ENCODE measurements around the gene CIITA. TPM values are rescaled to one million over a fixed set of nuclear protein-coding genes. Genes with fewer than 3 reads are reported as not detected.

The CIITA gene
- total and polyA plus RNA-seq, 9 of the 15 experiments (the other 6 are each of a cell fraction or from before 2014, with no cell fraction given), result 0.01 to 0.20 (median 0.11) TPM; not detected in 4

- H3K36me3 ChIP-seq (ENCODE audit: control insufficient read depth, insufficient read depth, low read length), result no peaks in the 10 kb centered on the region
- H3K4me2 ChIP-seq (ENCODE audit: insufficient read depth, low read length), result no peak overlapping the region
- BruUV-seq (replicated peaks), result no TSS peak
- peaks cover 3 to 13% of the 10 kb centered on the region in 2 experiments; a peak in 2 of 5 replicates for H3K4me1 ChIP-seq (replicated peaks in 1 of 2; ENCODE audit: control insufficient read depth in 2 of 2, insufficient read depth in 2 of 2, low read length in 2 of 2)
- no peak for ATAC-seq
- H3K27me3 ChIP-seq (ENCODE audit: control insufficient read depth in 2 of 2, insufficient read depth in 2 of 2, low read length in 2 of 2), result peaks cover 4 to 17% of the 10 kb centered on the region in 2 experiments; a peak in 4 of 5 replicates
- no peak for FAIRE-seq
- H3K9me3 ChIP-seq (replicated peaks; ENCODE audit: control insufficient read depth, insufficient read depth, low read depth, low read length), result no peaks in the 10 kb centered on the region
- no peak overlapping the region for H3K9ac ChIP-seq (ENCODE audit: insufficient read depth in 1 of 2, low read depth in 2 of 2, low read length in 2 of 2)
- WGBS (ENCODE audit: insufficient coverage, low coverage, missing lambda C conversion rate), result 33% methylated on average over 7 of the region's 7 CpGs
- TF ChIP-seq MAX (CRISPR knock-in tag; IDR thresholded peaks at IDR 0.05) (no peak), CXXC5 (CRISPR knock-in tag; IDR thresholded peaks at IDR 0.05) (0 out of 2 replicates have a peak, but pooled peaks have one; percentile 1)
- CTCF ChIA-PET (ENCODE audit: low intra/inter-chr PET ratio), result interaction anchor here (0.6 to 2.4 kb wide), 3 partner anchors 338 to 405 kb away, joined by 3 to 19 read pairs (median 4); no protein-coding TSS in a partner anchor
- in situ Hi-C loops (cut with MboI), result loop anchor here (10.0 kb wide), 1 partner anchor 244 kb away; no protein-coding TSS in a partner anchor
- POLR2A ChIA-PET, result interaction anchor here (0.6 to 1.3 kb wide), 5 partner anchors 8 to 414 kb away, joined by 3 to 6 read pairs (median 3); no protein-coding TSS in a partner anchor
- no peaks in the 10 kb centered on the region for H3K79me2 ChIP-seq (ENCODE audit: control insufficient read depth, insufficient read depth, low read length)
- H2AFZ ChIP-seq (ENCODE audit: low read depth, low read length), result no peak overlapping the region
- DNase-seq (ENCODE audit: extremely low read depth in 1 of 4, low spot score in 3 of 4), result no peak
- H3K9me1 ChIP-seq (ENCODE audit: control insufficient read depth, insufficient read depth, low read length), result no peaks in the 10 kb centered on the region
- no peak overlapping the region for H3K27ac ChIP-seq (ENCODE audit: extremely low read depth, low read depth, low read length)
- no peak overlapping the region for H3K4me3 ChIP-seq
- H4K20me1 ChIP-seq (replicated peaks; ENCODE audit: control insufficient read depth, insufficient read depth, low read length), result no peaks in the 10 kb centered on the region
- intact Hi-C loops (cut with micrococcal nuclease), result loop anchor here (5.0 kb wide), 1 partner anchor 182 kb away; no protein-coding TSS in a partner anchor
Observed at GRCh38 chr16:10919003-10919351, 42.0 kb downstream of the CIITA start.

GRCh38 chr16:10920726-10921427, 43.9 kb downstream of the CIITA start:
- POLR2A ChIA-PET, result interaction anchor here (0.6 kb wide), 1 partner anchor 334 kb away, joined by 3 read pairs; no protein-coding TSS in a partner anchor
- Histone ChIP-seq H3K4me1 (replicated peaks in 1 of 2; ENCODE audit: control insufficient read depth in 2 of 2, insufficient read depth in 2 of 2, low read length in 2 of 2) (peaks cover 3 to 13% of the 10 kb centered on the region in 2 experiments; a peak in 2 of 5 replicates), H2AFZ (ENCODE audit: low read depth, low read length) (no peak overlapping the region), H3K9me3 (replicated peaks; ENCODE audit: control insufficient read depth, insufficient read depth, low read depth, low read length) (no peaks in the 10 kb centered on the region), H3K79me2 (ENCODE audit: control insufficient read depth, insufficient read depth, low read length) (no peaks in the 10 kb centered on the region), H3K9me1 (ENCODE audit: control insufficient read depth, insufficient read depth, low read length) (no peaks in the 10 kb centered on the region), H3K27me3 (ENCODE audit: control insufficient read depth in 2 of 2, insufficient read depth in 2 of 2, low read length in 2 of 2) (peaks cover 0 to 5% of the 10 kb centered on the region in 2 experiments; a peak in 2 of 5 replicates), H3K4me2 (ENCODE audit: insufficient read depth, low read length) (no peak overlapping the region), H3K9ac (ENCODE audit: insufficient read depth in 1 of 2, low read depth in 2 of 2, low read length in 2 of 2) (no peak overlapping the region), H3K36me3 (ENCODE audit: control insufficient read depth, insufficient read depth, low read length) (no peaks in the 10 kb centered on the region), H3K4me3 (no peak overlapping the region), H3K27ac (ENCODE audit: extremely low read depth, low read depth, low read length) (no peak overlapping the region), H4K20me1 (replicated peaks; ENCODE audit: control insufficient read depth, insufficient read depth, low read length) (no peaks in the 10 kb centered on the region; the same call in 1 of the 2 replicates)
- FAIRE-seq, result no peak
- intact Hi-C loops (cut with micrococcal nuclease) (no loop called here), in situ Hi-C loops (cut with MboI) (no loop called here)
- WGBS (ENCODE audit: insufficient coverage, low coverage, missing lambda C conversion rate), result 34% methylated on average over 15 of the region's 15 CpGs
- no TSS peak for BruUV-seq (replicated peaks)
- CTCF ChIA-PET (ENCODE audit: low intra/inter-chr PET ratio), result interaction anchor here (0.5 kb wide), 1 partner anchor 405 kb away, joined by 4 read pairs; no protein-coding TSS in a partner anchor
- DNase-seq (ENCODE audit: extremely low read depth in 1 of 4, low spot score in 3 of 4), result no peak
- TF ChIP-seq FOXJ3 (CRISPR knock-in tag; IDR thresholded peaks at IDR 0.05), result no peak
- TF ChIP-seq ZNF699 (CRISPR knock-in tag; IDR thresholded peaks at IDR 0.05; ENCODE audit: insufficient replicate concordance), result no peak
- no peak for TF ChIP-seq NR3C1 (CRISPR knock-in tag; IDR thresholded peaks at IDR 0.05)
- TF ChIP-seq IRF2 (CRISPR knock-in tag; IDR thresholded peaks at IDR 0.05), result no peak
- TF ChIP-seq NBN (IDR thresholded peaks at IDR 0.05; ENCODE audit: low read depth), result no peak
- no peak for TF ChIP-seq MLX (CRISPR knock-in tag; conservative IDR thresholded peaks at IDR 0.05)
- TF ChIP-seq MAFK (IDR thresholded peaks at IDR 0.05; ENCODE audit: low read length), result no peak
- no peak for TF ChIP-seq CTCF (IDR thresholded peaks at IDR 0.05 in 2 of 3, conservative IDR thresholded peaks at IDR 0.05 in 1 of 3; ENCODE audit: insufficient read depth in 2 of 3, low read depth in 1 of 3, low read length in 3 of 3)
- no peak for ATAC-seq
